ENCODE measurements around the gene TYMP. TPM values are rescaled to one million over a fixed set of nuclear protein-coding genes. Genes with fewer than 3 reads are reported as not detected.

TYMP gene
- total and polyA plus RNA-seq, 2 of the 8 experiments (the other 6 are each of a cell fraction or from before 2014, with no cell fraction given): 0.43 to 0.48 TPM

DNA sequence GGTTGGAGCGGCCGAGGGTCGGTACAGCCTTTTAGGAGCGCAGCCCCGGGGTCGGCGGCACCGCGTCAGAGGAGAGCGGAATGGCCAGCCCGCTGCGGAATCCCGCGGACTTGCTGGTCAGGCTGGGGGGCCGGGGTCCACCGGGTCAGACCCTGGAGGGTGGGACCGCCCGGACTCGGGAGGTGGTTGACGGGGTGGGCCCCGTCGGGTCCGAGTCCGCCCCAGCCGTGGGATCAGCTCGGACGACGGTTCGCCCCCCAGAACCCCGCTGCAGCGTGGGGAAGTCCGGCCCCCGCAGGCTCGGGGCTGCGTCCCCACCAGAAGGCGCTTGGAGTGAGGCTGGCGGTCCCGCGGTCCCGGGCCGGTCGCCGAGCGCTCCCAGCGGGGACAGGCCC, 48.8 kb downstream of the TYMP start:
- Histone ChIP-seq H4K20me1 (replicated peaks in 1 of 2; ENCODE audit: control insufficient read depth in 1 of 2, insufficient read depth in 2 of 2, low read length in 2 of 2) (peaks cover 0 to 3% of the 10 kb centered on the region in 2 experiments), H3K9me3 (ENCODE audit: insufficient read depth in 2 of 2, low read depth in 1 of 2, low read length in 1 of 2) (no peaks in the 10 kb centered on the region), H2AK5ac (ENCODE audit: low read depth, low read length) (no peak overlapping the region), H3K36me3 (ENCODE audit: control insufficient read depth in 2 of 4, insufficient read depth in 4 of 4, low read length in 3 of 4) (0 out of 8 replicates have a peak, but pooled peaks cover 0 to 2% (median 0%) of the 10 kb centered on the region in 4 experiments), H3K23ac (ENCODE audit: insufficient read length) (no peak overlapping the region), H3K79me1 (ENCODE audit: low read depth, low read length) (no peaks in the 10 kb centered on the region), H3K4ac (replicated peaks; ENCODE audit: insufficient read length, low read depth, low read length) (no peak overlapping the region), H2AFZ (ENCODE audit: low read length) (no peak overlapping the region), H3K4me2 (ENCODE audit: insufficient read depth in 1 of 2, low read depth in 2 of 2, low read length in 2 of 2) (peak overlapping the region; percentile 44 to 74), H3K27me3 (replicated peaks in 1 of 4; ENCODE audit: control insufficient read depth in 3 of 4, extremely low read depth in 1 of 4, insufficient read depth in 3 of 4, low read length in 3 of 4) (peaks cover 1 to 22% (median 13%) of the 10 kb centered on the region in 4 experiments; a peak in 6 of 7 replicates), H4K5ac (ENCODE audit: insufficient read length, low read depth, low read length) (peak overlapping the region; percentile 53), H3K9ac (replicated peaks in 1 of 4; ENCODE audit: extremely low read depth in 1 of 4, low read depth in 3 of 4, low read length in 3 of 4) (peak overlapping the region in 2 of 4 experiments; percentile 19 to 34; a peak in 2 of 7 replicates), H3K4me1 (replicated peaks in 1 of 4; ENCODE audit: control insufficient read depth in 3 of 4, insufficient read depth in 4 of 4, low read length in 3 of 4) (peaks cover 0 to 5% (median 0%) of the 10 kb centered on the region in 4 experiments; a peak in 3 of 7 replicates), H3K23me2 (ENCODE audit: low read depth, low read length) (peaks cover 4% of the 10 kb centered on the region; the same call in 1 of the 2 replicates), H2BK15ac (ENCODE audit: low read length) (no peak overlapping the region), H3K56ac (replicated peaks; ENCODE audit: insufficient read length, low read depth, low read length) (no peak overlapping the region), H3K14ac (ENCODE audit: insufficient read length) (no peak overlapping the region), H3K4me3 (ENCODE audit: extremely low read depth in 1 of 4, insufficient read depth in 2 of 4, low read depth in 3 of 4, low read length in 4 of 4) (peak overlapping the region; percentile 50 to 74 (median 58)), H2BK5ac (ENCODE audit: low read depth, low read length) (no peak overlapping the region; the same call in 1 of the 2 replicates), H2BK120ac (replicated peaks; ENCODE audit: low read depth, low read length) (no peak overlapping the region), H4K91ac (replicated peaks; ENCODE audit: insufficient read length, low read length) (no peak overlapping the region), H3K27ac (ENCODE audit: low read depth, low read length) (no peak overlapping the region), H2BK12ac (ENCODE audit: low read depth, low read length) (no peak overlapping the region), H4K8ac (ENCODE audit: extremely low read depth, insufficient read depth, low read length) (peak overlapping the region; percentile 80), H2BK20ac (ENCODE audit: low read length) (no peak overlapping the region), H3K18ac (ENCODE audit: extremely low read depth, low read length) (peak overlapping the region; percentile 60; the same call in 1 of the 2 replicates), H3K79me2 (ENCODE audit: control insufficient read depth in 1 of 2, insufficient read depth in 2 of 2, low read length in 2 of 2) (no peaks in the 10 kb centered on the region)
- ChIA-PET POLR2A (ENCODE audit: partially characterized antibody) (interaction anchor here (0.7 to 2.1 kb wide), 8 partner anchors 8 to 43 kb away, joined by 3 to 16 read pairs (median 3); no protein-coding TSS in a partner anchor), CTCF (ENCODE audit: partially characterized antibody) (interaction anchor here (1.0 to 2.0 kb wide), 2 partner anchors 17 kb away, joined by 5 to 10 read pairs; no protein-coding TSS in a partner anchor)
- DNase-seq (ENCODE audit: low read depth in 1 of 2, low spot score in 2 of 2): peak in 1 of 2 experiments; percentile 67
- TF ChIP-seq ASH2L (IDR thresholded peaks at IDR 0.05; ENCODE audit: low read length) (peak; percentile 25), HDAC6 (IDR thresholded peaks at IDR 0.05; ENCODE audit: low read depth, low read length) (no peak)
- no peak for FAIRE-seq
- WGBS, 2 experiments (ENCODE audit: extremely low coverage in 1 of 2, insufficient coverage in 1 of 2, insufficient read length in 1 of 2, insufficient replicate concordance in 2 of 2, low coverage in 1 of 2, low lambda C conversion rate in 2 of 2, missing lambda C conversion rate in 1 of 2): 9% methylated on average over 16 of the region's 45 CpGs; no CpG with 5 or more reads in 1 of the 2 experiments
